Adipocyte (in vitro differentiated cells): ENCODE results near the gene KAT6B.

Experiments used
- DNase-seq: peaks from one replicate; pipeline ENCODE4 v3.0.0-alpha.2; 2015; ENCODE audit warnings: low read depth
- H3K27me3 ChIP-seq: replicated peaks from 2 replicates; pipeline ENCODE4 v1.7.0; 2013; ENCODE audit warnings: mild to moderate bottlenecking, low read length, moderate library complexity; ENCODE audit not compliant: control insufficient read depth, insufficient read depth
- H3K36me3 ChIP-seq: 2 replicates; pipeline ENCODE4 v1.7.0; 2013; ENCODE audit warnings: low read length, mild to moderate bottlenecking, moderate library complexity; ENCODE audit not compliant: control insufficient read depth, insufficient read depth, severe bottlenecking
- H3K4me1 ChIP-seq: 2 replicates; pipeline ENCODE4 v1.7.0; 2013; ENCODE audit warnings: mild to moderate bottlenecking, low read length, moderate library complexity; ENCODE audit not compliant: control insufficient read depth, insufficient read depth
- H3K4me3 ChIP-seq: 2 replicates; pipeline ENCODE4 v1.7.0; 2013; ENCODE audit warnings: mild to moderate bottlenecking, low read length, moderate library complexity
- H3K9ac ChIP-seq: 2 replicates; pipeline ENCODE4 v1.7.0; 2013; ENCODE audit warnings: mild to moderate bottlenecking, low read length, moderate library complexity
- H3K9me3 ChIP-seq: 2 replicates; pipeline ENCODE4 v1.7.0; 2013; ENCODE audit warnings: mild to moderate bottlenecking, low read length, moderate library complexity; ENCODE audit not compliant: control insufficient read depth

The KAT6B gene

DNA sequence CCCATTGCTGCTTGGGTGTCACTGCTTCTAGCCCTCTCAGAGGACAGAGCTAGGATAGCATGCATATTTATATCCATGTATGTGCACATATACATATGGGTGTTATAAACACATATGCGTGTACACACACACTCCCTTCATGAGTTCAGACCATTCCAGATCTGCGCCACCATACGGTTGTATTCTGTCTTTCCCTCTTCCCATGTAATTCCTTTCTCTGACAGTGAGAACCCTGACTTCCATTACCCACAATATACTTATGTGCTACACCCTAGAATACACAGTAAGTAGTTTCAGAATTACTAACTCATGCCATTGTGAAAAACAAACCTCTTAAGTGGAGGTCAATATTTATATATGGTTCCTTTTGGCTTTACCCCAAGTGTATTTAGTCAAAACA, 168.5 kb downstream of the KAT6B start:
- Histone ChIP-seq H3K9ac (no peak overlapping the region), H3K36me3 (peaks cover 47% of the 10 kb centered on the region), H3K4me1 (peaks cover 8% of the 10 kb centered on the region), H3K4me3 (no peak overlapping the region), H3K27me3 (no peaks in the 10 kb centered on the region), H3K9me3 (no peaks in the 10 kb centered on the region)
- no peak for DNase-seq

DNA sequence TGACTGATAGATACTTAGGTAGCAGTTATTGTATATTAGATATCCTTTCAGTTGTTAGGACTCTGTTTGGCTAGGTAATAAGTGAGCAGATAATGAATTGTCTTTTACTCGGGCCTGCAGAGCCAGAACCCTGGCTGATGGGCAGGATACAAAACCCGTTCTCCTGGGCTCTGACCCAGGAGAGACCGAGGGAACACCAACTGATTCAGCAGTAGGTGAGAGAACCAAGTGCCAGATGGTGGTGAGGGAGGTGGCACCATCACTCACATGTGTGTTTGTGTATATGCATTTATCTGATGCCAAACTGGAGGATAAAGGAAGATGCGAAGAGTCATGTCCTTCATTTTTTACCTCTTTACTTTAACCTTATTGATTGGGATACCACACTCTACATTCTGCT, 169.4 kb downstream of the KAT6B start:
- no peaks in the 10 kb centered on the region for H3K27me3 ChIP-seq
- peaks cover 45% of the 10 kb centered on the region for H3K36me3 ChIP-seq
- no peak overlapping the region for H3K9ac ChIP-seq
- DNase-seq = no peak
- H3K4me3 ChIP-seq = no peak overlapping the region
- H3K4me1 ChIP-seq = peaks cover 8% of the 10 kb centered on the region
- no peaks in the 10 kb centered on the region for H3K9me3 ChIP-seq

DNA sequence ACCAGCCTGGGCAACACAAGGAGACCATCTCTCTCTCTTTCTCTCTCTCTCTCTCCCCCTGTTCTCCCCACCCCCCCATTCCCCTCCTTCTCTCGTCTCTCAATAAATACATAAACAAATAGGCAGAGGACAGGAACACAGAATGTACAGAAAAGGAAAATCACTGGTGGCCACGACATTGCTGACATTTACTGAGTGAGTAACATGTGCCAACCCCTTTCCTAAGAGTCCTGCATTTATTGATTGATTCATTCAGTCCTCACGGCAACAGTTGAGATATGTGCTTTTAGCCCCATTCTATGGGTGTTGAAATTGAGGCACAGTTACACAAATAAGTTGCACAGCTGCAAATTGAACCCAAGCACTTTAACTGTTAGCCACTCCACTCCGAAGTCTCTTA, 170.8 kb downstream of the KAT6B start:
- DNase-seq = no peak
- H3K27me3 ChIP-seq = no peaks in the 10 kb centered on the region
- H3K4me1 ChIP-seq = peaks cover 7% of the 10 kb centered on the region
- no peak overlapping the region for H3K4me3 ChIP-seq
- no peak overlapping the region for H3K9ac ChIP-seq
- peaks cover 41% of the 10 kb centered on the region for H3K36me3 ChIP-seq
- H3K9me3 ChIP-seq = no peaks in the 10 kb centered on the region

DNA sequence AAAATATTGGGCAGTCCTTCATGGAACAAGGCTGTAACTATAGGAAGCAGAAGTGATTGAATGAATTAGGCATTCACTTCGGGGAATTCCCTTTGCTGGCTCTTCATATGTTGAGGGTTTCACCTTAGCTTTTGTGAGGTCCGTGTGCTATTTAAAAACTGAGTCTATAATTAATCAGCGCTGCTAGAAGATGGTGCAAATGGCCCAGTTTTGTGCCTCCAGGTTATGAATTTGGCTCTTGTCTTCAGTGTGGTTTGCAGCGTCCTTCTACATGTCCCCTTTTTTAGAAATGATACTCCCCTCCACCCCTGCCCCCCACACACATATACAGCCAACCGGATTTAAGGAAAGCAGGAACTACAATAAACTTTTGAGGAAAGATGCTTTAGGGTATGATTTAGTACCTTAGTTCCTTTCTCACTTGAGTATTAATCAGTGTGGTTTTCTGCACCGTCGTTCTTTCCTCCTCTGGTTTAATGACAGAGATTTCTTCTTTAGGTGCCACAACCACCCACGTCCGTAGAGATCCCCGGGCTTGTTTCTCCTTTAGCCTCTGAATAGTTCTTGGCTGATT, 174.4 kb downstream of the KAT6B start:
- H3K9me3 ChIP-seq = no peaks in the 10 kb centered on the region
- no peak overlapping the region for H3K4me3 ChIP-seq
- DNase-seq = no peak
- no peak overlapping the region for H3K9ac ChIP-seq
- peaks cover 6% of the 10 kb centered on the region for H3K4me1 ChIP-seq
- H3K27me3 ChIP-seq = no peaks in the 10 kb centered on the region
- H3K36me3 ChIP-seq = peaks cover 24% of the 10 kb centered on the region

DNA sequence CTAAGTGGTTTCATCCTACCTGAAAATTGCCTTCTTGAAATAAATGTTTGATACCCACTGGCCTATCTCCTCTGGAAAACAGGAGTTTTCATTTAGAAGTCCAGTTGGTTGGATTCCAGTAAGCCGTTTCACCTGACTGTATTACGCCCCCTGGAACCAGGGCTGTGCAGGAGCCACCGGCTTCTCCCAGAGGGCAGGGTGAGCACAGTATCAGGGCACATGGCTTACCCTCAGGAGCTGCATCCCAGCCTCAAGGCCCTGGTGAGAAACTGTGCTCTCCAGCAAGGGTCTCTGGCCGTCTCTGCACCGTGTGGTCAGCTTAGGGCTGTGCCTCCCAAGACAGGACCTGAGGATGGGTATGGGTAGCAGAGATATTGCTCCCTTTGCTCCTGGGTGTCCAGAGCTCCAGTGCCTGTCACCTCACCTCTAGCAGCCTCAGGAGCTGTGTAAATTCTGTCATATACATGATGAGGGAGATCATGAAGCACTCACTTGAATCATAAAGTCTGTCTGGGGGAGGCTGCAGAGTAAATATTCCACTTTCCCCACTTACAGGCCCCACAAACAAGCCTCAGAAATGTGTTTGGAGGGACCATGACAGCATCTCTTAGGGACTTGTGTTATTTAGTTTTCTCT, 175.4 kb downstream of the KAT6B start:
- H3K36me3 ChIP-seq = peaks cover 19% of the 10 kb centered on the region
- no peak overlapping the region for H3K4me3 ChIP-seq
- H3K9me3 ChIP-seq = no peaks in the 10 kb centered on the region
- H3K27me3 ChIP-seq = no peaks in the 10 kb centered on the region
- H3K9ac ChIP-seq = no peak overlapping the region
- DNase-seq = no peak
- peaks cover 6% of the 10 kb centered on the region for H3K4me1 ChIP-seq

DNA sequence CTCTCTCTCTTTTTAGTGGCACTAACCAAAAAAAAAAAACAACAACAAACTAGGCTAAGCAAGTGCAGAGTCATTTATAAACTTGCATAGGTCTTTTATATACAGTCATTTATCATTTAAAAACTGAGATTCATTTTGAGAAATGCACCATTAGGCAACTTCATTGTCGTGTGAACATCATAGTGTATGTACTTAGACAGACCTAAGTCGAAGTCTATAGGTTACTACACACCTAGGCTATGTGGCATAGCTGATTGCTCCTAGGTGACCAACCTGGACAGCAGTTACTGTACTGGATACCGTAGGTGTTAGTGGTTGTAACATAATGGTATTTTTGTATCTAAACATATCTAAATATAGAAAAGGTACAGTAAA, 175.9 kb downstream of the KAT6B start:
- H3K4me1 ChIP-seq = peaks cover 10% of the 10 kb centered on the region
- no peak overlapping the region for H3K9ac ChIP-seq
- H3K36me3 ChIP-seq = peaks cover 15% of the 10 kb centered on the region
- H3K9me3 ChIP-seq = no peaks in the 10 kb centered on the region
- no peaks in the 10 kb centered on the region for H3K27me3 ChIP-seq
- DNase-seq = no peak
- no peak overlapping the region for H3K4me3 ChIP-seq

DNA sequence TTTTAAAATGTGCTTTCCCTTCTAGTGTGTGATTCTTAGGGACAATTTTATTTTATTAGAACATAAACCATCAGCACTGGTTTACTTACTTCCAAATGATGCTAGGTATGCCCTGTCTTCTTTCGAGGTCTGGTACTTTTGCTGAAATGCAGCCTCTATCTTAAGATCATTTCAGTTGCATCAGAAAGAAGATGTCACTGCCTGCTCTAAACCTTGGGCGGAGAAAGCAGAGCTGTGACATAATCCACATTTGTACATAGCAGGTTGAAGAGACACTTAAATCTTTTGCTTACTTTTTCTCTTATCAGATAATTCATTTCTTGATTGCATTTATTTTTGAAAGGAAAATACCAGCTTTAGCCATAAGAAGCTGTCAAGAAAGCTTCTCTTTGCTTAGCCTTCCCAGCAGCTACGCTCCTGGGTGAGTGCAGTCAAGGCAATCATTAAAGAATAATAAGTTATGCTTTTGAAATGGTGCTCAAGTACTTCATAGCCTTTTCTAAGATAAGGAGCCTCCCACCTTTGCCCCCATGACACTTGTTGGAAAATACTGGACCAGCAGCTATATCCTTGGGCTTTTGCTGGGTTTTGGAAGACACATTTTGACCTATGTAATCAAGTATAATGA, 176.7 kb downstream of the KAT6B start:
- H3K9ac ChIP-seq = no peak overlapping the region

DNA sequence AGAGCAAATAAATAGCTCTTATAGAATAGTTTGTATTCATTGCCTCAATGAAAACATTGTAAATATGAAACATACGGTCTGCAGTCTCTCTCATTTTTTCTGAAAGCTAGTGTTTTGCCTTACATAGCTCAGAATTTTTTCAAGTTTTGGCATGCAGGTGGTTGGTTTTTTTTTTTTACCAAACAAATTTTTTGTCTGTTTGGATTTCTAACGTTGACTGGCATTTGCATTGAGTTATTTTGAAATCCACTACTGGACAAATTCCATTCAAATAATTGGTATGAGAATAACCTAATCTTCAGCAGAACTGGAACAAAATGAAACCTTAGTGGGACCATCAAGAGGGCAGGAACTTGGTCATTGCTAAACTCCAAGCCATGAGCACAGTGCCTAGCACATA, 177.5 kb downstream of the KAT6B start:
- H3K27me3 ChIP-seq = no peaks in the 10 kb centered on the region
- peaks cover 10% of the 10 kb centered on the region for H3K4me1 ChIP-seq
- H3K9me3 ChIP-seq = no peaks in the 10 kb centered on the region
- peak; percentile 64 for DNase-seq
- H3K36me3 ChIP-seq = peaks cover 7% of the 10 kb centered on the region
- no peak overlapping the region for H3K4me3 ChIP-seq
- H3K9ac ChIP-seq = no peak overlapping the region

More for the DNA sequence above, 176.7 kb downstream of the KAT6B start:
- DNase-seq = no peak
- no peak overlapping the region for H3K4me3 ChIP-seq
- no peaks in the 10 kb centered on the region for H3K27me3 ChIP-seq
- peaks cover 14% of the 10 kb centered on the region for H3K36me3 ChIP-seq
- H3K9me3 ChIP-seq = no peaks in the 10 kb centered on the region
- H3K4me1 ChIP-seq = peaks cover 10% of the 10 kb centered on the region

DNA sequence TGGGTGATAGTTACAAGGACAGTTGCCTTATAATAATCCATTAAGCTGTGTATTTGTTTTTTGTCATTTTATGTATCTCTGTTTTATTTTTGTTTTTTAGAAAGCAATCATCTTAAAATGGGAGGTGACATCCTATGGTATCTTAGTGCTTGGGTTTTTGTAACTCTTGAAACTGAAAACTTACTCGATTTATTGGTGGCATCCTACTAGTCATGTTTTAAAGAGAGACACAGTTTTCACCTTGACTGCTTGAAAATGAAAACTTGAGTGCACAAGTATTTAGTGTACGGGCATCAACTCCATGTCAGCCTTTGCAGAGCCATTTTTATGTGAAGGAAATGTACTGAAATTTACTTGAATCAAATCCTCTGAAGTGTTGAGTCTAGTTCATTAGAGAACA, 181.2 kb downstream of the KAT6B start:
- H3K27me3 ChIP-seq = no peaks in the 10 kb centered on the region
- H3K4me1 ChIP-seq = peaks cover 10% of the 10 kb centered on the region
- peaks cover 11% of the 10 kb centered on the region for H3K36me3 ChIP-seq
- H3K4me3 ChIP-seq = no peak overlapping the region
- DNase-seq = no peak
- H3K9me3 ChIP-seq = no peaks in the 10 kb centered on the region
- no peak overlapping the region for H3K9ac ChIP-seq

DNA sequence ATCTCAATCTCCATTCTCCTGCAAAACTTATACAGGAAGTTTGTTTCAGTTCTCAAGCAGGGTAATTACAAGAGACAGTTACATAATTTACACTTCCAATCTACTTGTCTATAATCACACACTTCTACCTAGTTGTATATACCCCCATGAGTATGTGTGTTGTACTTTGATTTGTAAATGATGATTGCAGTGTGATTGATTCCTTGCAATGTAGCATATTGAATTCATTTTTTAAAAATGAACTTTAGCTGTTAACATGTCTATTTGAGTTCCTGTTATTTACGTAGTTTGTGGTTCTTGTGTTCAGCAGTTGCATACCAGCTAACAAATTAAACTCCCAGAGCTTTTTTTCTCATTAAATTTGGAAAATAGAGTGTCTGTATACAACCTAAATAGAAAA, 182.6 kb downstream of the KAT6B start:
- H3K9ac ChIP-seq = no peak overlapping the region

DNA sequence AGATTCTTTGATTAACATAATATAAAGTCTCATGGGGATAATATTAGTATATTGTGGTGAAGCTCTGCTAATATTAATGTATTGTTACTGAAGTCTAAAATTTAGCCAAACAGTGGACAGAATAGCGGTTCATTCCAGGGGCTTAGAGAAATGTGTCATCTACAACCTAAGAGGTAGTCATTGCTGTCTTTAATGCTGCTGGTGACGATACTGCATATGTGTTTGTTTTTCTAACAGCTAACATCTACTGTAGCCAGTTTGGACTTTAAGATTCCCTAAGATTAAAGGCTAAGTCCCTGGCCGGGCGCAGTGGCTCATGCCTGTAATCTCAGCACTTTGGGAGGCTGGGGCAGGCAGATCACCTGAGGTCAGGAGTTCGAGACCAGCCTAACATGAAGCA, 183.0 kb downstream of the KAT6B start:
- Histone ChIP-seq H3K4me1 (peaks cover 3% of the 10 kb centered on the region), H3K4me3 (no peak overlapping the region), H3K9me3 (no peaks in the 10 kb centered on the region), H3K36me3 (peaks cover 16% of the 10 kb centered on the region), H3K27me3 (no peaks in the 10 kb centered on the region), H3K9ac (no peak overlapping the region)
- DNase-seq = peak; percentile 10

More for the DNA sequence above, 182.6 kb downstream of the KAT6B start:
- no peak for DNase-seq
- no peak overlapping the region for H3K4me3 ChIP-seq
- peaks cover 16% of the 10 kb centered on the region for H3K36me3 ChIP-seq
- no peaks in the 10 kb centered on the region for H3K9me3 ChIP-seq
- peaks cover 6% of the 10 kb centered on the region for H3K4me1 ChIP-seq
- no peaks in the 10 kb centered on the region for H3K27me3 ChIP-seq
